Left ventricle myocardium inferior (tissue), 1 donor: ENCODE measurements around the gene MAP4K4. TPM values are rescaled to one million over a fixed set of nuclear protein-coding genes. Genes with fewer than 3 reads are reported as not detected.

Source experiments
- DNase-seq: peaks from one replicate; pipeline ENCODE4 v3.0.0-alpha.2; 2020
- H3K27ac ChIP-seq: fragments of 200-600 bp; replicated peaks from 2 replicates; pipeline ENCODE4 v1.8.0; 2021
- H3K27me3 ChIP-seq: fragments of 200-600 bp; 2 replicates; pipeline ENCODE4 v1.8.0; 2021; ENCODE audit warnings: low read depth
- H3K36me3 ChIP-seq: fragments of 200-600 bp; 2 replicates; pipeline ENCODE4 v1.8.0; 2021
- H3K4me1 ChIP-seq: fragments of 200-600 bp; 2 replicates; pipeline ENCODE4 v1.8.0; 2021
- H3K4me3 ChIP-seq: fragments of 200-600 bp; 2 replicates; pipeline ENCODE4 v1.8.0; 2021; ENCODE audit warnings: mild to moderate bottlenecking, moderate library complexity
- H3K9me3 ChIP-seq: fragments of 200-600 bp; replicated peaks from 2 replicates; pipeline ENCODE4 v1.8.0; 2021
- CTCF ChIP-seq: fragments of 200-600 bp; IDR thresholded peaks from 2 replicates; pipeline ENCODE4 v1.8.0; 2021; ENCODE audit warnings: antibody characterized with exemption, mild to moderate bottlenecking, borderline replicate concordance
- intact Hi-C: fragments of 100-400 bp; cut with micrococcal nuclease; formaldehyde crosslinking; loops from one replicate; pipeline ENCODE4 v1.11.0; 2022
- total RNA-seq: library from RNA; stranded (reverse); fragmentation: NEBNext Ultra II Directional; extraction: Animal tissue kit (Norgen Biotek cat#: 25700); gene quantifications from one replicate; pipeline ENCODE4 v1.2.1, GENCODE V29; 2021
- donor health status: DM: no; HTN: yes; CAD: no; lungs with severe emphysema.

MAP4K4 gene
- total RNA-seq, 1 donor from 2014 or later, result 102 TPM

- peaks cover 2% of the 10 kb centered on the region for H3K9me3 ChIP-seq
- no peaks in the 10 kb centered on the region for H3K27me3 ChIP-seq
- intact Hi-C loops, result no loop called here
- no peaks in the 10 kb centered on the region for H3K4me1 ChIP-seq
- no peak for TF ChIP-seq CTCF
- no peak overlapping the region for H3K27ac ChIP-seq
- no peak for DNase-seq
- no peak overlapping the region for H3K4me3 ChIP-seq
- H3K36me3 ChIP-seq, result no peaks in the 10 kb centered on the region
Measured at GRCh38 chr2:101677658-101678057, 19.8 kb upstream of the MAP4K4 start.

- no peak for DNase-seq
- Histone ChIP-seq H3K4me3 (no peak overlapping the region), H3K4me1 (no peaks in the 10 kb centered on the region), H3K9me3 (no peaks in the 10 kb centered on the region), H3K27ac (no peak overlapping the region), H3K27me3 (no peaks in the 10 kb centered on the region), H3K36me3 (no peaks in the 10 kb centered on the region)
- intact Hi-C loops, result no loop called here
- no peak for TF ChIP-seq CTCF
Measured at GRCh38 chr2:101678379-101678778, 19.1 kb upstream of the MAP4K4 start.

DNA sequence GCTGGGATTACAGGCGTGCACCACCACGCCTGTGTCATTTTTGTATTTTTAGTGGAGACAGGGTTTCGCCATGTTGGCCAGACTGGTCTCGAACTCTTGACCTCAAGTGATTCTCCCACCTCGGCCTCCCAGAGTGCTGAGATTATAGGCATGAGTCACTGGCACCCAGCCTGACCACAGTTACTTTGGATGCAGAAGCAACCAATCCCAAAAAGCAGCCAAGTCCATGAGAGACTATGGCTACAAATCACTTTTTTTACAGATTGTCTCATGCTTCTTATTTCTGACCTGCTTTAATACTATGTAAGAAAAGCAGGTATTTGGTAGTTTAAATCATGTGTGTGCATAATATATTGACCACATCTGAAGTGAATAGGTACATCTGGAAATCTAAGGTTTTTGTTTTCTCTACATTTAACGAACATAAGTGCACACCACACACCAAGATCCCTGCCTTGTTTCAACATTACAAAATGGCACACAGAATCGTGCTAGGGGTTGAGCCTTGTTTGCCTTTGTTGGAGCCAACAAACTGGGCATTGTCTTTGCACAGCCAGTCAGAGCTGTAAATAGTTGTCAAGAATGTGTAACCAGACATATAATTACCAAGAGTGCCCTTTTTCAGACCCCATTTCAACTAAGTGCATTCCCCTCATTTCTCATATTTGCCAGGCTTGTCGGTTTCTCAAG, 18.3 kb upstream of the MAP4K4 start:
- DNase-seq, result no peak
- TF ChIP-seq CTCF, result no peak
- Histone ChIP-seq H3K4me3 (no peak overlapping the region), H3K27me3 (no peaks in the 10 kb centered on the region), H3K4me1 (no peaks in the 10 kb centered on the region), H3K36me3 (no peaks in the 10 kb centered on the region), H3K27ac (no peak overlapping the region), H3K9me3 (no peaks in the 10 kb centered on the region)
- intact Hi-C loops, result no loop called here

DNA sequence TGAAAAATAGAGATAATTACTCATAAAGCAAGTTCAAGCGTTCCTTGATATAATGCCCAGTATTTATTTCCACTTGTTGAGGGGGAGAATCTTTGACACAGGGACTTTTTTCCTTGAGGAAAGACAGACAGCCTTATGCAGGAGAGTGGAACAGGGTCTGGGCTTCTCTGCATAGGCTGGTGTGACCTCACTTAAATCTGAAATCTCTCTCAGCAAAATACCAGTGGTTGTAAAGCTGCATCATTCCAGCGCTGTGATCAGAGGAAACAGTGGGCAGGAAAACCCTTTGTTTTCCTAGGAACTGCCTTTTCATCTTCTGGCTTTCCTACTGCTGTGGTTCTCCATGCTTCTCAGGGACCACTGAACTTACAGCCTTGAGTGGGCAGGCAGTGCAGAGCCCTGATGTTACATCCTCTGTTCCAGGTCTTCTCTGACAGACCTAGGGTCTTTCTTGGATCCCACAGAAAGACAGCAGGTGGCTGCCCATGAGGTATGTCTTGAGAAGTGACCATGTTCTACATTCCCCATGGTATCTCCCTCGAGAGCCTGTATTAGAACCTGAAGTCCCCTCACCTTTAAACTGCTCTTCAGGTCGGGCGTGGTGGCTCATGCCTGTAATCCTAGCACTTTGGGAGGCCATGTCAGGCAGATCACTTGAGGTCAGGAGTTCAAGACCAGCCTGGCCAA, 17.6 kb upstream of the MAP4K4 start:
- TF ChIP-seq CTCF, result no peak
- no peak overlapping the region for H3K4me3 ChIP-seq
- H3K36me3 ChIP-seq, result no peaks in the 10 kb centered on the region
- H3K9me3 ChIP-seq, result no peaks in the 10 kb centered on the region
- no peaks in the 10 kb centered on the region for H3K27me3 ChIP-seq
- no peak for DNase-seq
- intact Hi-C loops, result no loop called here
- no peaks in the 10 kb centered on the region for H3K4me1 ChIP-seq
- no peak overlapping the region for H3K27ac ChIP-seq

- DNase-seq, result no peak
- Histone ChIP-seq H3K4me3 (no peak overlapping the region), H3K27ac (no peak overlapping the region), H3K27me3 (no peaks in the 10 kb centered on the region), H3K9me3 (no peaks in the 10 kb centered on the region), H3K36me3 (no peaks in the 10 kb centered on the region), H3K4me1 (no peaks in the 10 kb centered on the region)
- intact Hi-C loops, result no loop called here
- TF ChIP-seq CTCF, result no peak
Measured at GRCh38 chr2:101682311-101682710, 15.2 kb upstream of the MAP4K4 start.
